GM12864 (cell line): ENCODE measurements around the gene MAFG.

Source experiments
- DNase-seq: peaks from one replicate; pipeline ENCODE4 v3.0.0-alpha.2; 2011; ENCODE audit warnings: low read depth
- H3K4me3 ChIP-seq: 2 replicates; pipeline ENCODE4 v1.5.1; 2011; ENCODE audit warnings: mild to moderate bottlenecking, low read depth, low read length, control low read depth
- TF ChIP-seq, protein P1 (sequence below): IDR thresholded peaks from 2 replicates; pipeline ENCODE4 v1.5.1; 2011; ENCODE audit warnings: low read depth, mild to moderate bottlenecking, moderate library complexity, low read length, control low read depth, inconsistent platforms; ENCODE audit errors: missing control alignments

The MAFG gene

DNA sequence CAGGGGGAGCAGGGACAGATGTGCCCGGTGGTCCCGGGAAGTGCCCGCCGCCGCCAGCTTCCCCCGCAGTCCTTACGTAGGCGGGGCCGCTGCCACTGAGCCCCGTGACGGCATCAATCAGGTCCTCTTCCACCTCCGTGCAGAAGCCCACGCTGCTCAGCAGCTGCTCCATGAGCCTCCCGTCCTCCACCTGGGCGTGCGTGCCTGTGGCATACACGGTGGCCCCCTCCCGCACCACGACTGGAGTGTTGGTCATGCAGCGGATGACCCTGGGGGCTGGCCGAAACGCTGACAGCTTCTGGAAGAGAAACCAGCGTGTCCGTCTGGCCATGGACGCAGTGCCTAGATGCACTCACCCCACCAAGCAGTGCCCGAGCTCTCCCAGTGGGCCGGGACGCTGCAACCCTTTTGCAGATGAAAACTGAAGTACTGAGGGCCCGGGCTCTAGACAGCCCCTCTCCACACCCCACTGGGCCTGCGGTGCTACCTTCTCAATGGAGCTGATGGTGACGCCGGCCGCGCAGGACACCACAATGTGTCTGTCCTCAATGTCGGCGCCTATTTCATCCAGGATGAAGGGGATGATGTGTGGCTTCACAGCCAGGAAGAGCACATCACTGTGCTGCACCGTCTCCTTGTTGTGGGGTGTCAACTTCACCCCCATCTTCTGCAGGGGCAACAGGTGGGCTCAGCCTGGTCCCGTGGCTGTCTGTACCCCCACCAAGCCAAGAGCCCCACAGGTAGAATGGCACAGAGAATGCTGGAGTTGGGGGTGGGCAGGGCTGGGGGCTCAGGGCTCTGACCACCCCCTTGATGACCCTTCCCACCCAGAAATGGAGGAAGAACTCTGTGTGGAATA is 7.5 kb upstream of the MAFG start:
- no peak for DNase-seq

DNA sequence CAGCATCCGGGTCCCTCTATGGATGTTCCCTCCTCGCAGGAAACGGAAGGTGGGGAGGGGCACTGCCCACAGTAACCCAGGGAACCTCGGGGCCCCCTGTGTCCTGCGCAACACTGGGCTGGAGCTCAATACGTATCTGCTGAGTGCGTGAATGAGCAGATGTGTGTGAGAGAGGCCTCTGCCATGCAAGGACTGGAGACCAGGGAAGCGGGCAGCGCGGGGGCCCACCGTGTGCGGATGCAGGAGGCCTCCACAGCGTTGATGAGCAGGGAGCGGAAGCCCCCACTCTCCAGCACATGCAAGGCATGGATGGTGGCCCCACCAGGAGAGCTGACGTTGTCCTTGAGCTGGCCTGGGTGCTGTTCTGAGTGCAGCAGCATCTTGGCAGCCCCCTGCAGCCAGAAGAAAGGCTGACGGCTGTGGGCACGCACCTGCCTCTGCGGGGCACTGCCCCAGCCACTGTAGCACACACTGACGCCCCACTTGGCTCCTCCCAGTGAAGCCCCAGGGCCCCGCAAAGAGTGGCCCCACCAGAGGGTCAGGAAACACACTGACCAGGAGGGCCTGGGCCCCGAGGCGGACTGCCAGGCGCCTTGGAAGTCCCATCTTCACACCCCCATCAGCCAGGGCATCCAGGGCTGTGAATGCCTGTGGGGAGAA is 6.7 kb upstream of the MAFG start:
- DNase-seq: no peak
- no peak overlapping the region for H3K4me3 ChIP-seq
- TF ChIP-seq, protein P1, sequence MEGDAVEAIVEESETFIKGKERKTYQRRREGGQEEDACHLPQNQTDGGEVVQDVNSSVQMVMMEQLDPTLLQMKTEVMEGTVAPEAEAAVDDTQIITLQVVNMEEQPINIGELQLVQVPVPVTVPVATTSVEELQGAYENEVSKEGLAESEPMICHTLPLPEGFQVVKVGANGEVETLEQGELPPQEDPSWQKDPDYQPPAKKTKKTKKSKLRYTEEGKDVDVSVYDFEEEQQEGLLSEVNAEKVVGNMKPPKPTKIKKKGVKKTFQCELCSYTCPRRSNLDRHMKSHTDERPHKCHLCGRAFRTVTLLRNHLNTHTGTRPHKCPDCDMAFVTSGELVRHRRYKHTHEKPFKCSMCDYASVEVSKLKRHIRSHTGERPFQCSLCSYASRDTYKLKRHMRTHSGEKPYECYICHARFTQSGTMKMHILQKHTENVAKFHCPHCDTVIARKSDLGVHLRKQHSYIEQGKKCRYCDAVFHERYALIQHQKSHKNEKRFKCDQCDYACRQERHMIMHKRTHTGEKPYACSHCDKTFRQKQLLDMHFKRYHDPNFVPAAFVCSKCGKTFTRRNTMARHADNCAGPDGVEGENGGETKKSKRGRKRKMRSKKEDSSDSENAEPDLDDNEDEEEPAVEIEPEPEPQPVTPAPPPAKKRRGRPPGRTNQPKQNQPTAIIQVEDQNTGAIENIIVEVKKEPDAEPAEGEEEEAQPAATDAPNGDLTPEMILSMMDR: no peak

More for the DNA sequence above, 7.5 kb upstream of the MAFG start:
- TF ChIP-seq, protein P1: no peak
- no peak overlapping the region; the same call in 1 of the 2 replicates for H3K4me3 ChIP-seq

DNA sequence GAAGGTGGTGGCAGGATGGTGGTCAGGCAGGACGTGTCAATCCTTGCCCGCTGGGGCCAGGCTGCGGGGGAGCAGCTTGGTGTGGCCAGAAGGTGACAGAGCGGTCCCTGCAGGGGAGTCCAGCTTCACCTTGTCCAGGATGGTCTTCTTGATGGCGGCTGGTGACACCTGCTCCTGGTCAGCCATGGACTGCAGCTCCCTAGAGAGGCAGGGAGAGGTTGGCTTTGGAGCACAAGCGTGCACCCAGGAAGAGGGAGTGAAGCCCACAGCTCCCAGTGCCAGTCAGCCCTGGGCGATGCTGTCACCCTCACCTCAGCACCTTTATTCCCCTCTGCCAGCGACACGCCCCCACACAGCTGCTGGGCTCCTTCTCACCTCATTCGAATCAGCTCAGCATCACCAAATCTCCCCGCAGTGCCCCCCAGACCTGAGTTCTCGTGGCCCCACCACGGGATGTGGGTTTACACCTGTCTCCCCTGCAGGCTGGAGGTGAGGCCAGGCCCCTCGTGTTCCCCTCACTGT is 5.7 kb upstream of the MAFG start:
- H3K4me3 ChIP-seq: no peak overlapping the region
- TF ChIP-seq, protein P1: no peak
- no peak for DNase-seq

DNA sequence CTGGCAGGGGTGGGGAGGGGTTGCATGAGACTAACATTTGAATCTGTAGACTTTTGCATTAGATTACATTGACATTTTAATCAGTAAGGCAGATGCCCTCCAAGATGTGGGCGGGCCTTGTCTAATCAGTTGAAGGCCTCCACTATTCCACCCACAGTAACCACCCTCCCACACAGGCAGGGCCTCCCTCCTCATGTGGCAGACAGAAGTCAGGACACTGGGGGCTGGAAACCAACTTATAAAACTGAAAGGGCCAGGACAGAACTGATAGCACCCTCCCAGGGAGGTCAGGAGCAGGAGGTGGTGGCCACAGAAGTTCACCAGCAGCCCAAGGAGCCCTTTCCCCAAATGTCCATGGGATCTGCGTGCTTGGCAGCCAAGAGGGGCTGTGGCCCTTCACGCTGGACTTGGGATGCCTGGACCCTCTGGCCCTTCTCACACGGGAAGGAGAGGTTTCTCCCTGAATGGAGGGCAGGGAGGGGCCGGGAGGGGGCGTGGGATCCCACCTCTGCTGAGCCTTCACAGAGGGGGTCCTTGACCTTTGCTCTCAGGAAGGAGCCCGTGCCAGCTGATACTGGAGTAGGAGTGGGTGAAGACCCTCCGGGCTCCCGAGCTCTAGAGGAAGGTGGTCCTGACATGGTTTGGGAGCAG is 4.9 kb upstream of the MAFG start:
- H3K4me3 ChIP-seq: no peak overlapping the region
- TF ChIP-seq, protein P1: no peak
- no peak for DNase-seq

DNA sequence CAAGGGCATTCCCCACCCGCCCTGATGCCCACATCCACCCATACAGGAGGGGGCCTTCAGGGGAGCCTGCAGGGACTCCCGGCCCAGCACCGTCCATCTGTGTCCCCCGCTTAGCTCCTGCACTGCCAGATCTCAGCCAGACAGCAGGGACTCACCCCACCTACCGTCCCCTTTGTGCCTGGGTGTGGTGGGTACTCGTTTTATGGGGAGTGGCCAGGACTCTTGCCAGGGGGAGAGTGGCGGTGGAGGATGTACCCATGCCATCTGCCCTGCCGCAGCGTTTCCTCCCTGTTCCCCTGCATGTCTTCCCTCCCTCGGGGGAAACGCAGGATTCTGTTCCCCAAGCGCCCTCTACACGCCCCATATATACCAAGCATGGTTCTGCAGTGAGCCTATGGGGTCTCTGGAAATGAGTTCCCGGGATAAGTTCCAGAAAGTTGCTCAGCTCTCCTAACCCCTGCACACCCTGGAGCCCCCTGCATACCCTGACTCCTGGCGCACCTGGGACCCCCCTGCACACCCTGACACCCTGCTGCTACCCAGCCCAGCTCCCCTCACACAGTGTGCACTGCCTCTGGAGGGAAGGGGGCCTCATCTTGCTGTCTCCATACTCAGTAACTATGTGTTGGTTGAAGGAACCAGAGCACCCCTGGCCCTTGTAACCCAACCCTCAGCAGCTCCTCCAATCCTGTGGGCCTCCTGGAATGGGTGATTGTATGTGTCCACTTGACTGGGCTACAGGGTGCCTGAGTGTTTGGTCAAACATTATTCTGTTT is 4.2 kb upstream of the MAFG start:
- TF ChIP-seq, protein P1: no peak
- no peak for DNase-seq

DNA sequence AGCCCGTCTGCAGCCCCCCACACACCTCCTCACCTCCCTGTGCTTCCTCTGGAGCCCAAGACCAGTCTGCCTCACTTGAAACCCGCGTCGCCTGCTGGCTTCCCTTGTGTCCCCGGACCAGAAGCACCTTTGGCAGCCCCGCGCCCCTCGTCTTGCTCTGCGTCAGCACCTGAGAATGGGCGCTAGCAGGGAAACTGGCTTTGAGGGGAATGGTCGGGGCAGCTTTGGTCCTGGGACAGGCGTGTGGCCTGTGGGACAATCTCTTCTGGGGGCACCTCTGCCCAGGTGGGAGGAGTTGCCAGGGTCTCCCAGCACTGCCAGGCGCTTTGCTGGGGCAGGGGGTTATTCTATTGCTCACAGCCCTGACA is 3.6 kb upstream of the MAFG start:
- DNase-seq: no peak
- no peak overlapping the region for H3K4me3 ChIP-seq
- TF ChIP-seq, protein P1: no peak

More for the DNA sequence above, 4.2 kb upstream of the MAFG start:
- H3K4me3 ChIP-seq: no peak overlapping the region
